GM18867 (cell line): ENCODE data around the gene RBM15.

ENCODE experiments used
- ATAC-seq: cut with Tn5 transposase; IDR thresholded peaks from one replicate; pipeline ENCODE4 v1.9.1; 2021; ENCODE audit warnings: mild to moderate bottlenecking, moderate library complexity; ENCODE audit not compliant: unreplicated experiment

RBM15 gene

GRCh38 chr1:110319332-110320167 lies 19.6 kb upstream of the RBM15 start:
- no peak for ATAC-seq

GRCh38 chr1:110320168-110320518 lies 19.0 kb upstream of the RBM15 start:
- ATAC-seq, result no peak

GRCh38 chr1:110321045-110321444 lies 18.1 kb upstream of the RBM15 start:
- no peak for ATAC-seq

- ATAC-seq, result no peak
Observed at GRCh38 chr1:110321846-110322245, 17.3 kb upstream of the RBM15 start.

- ATAC-seq, result no peak
Observed at GRCh38 chr1:110324667-110325066, 14.5 kb upstream of the RBM15 start.

GRCh38 chr1:110326826-110327225 lies 12.4 kb upstream of the RBM15 start:
- ATAC-seq, result no peak

- no peak for ATAC-seq
Observed at GRCh38 chr1:110328274-110328673, 10.9 kb upstream of the RBM15 start.

GRCh38 chr1:110328700-110329099 lies 10.5 kb upstream of the RBM15 start:
- no peak for ATAC-seq

- ATAC-seq, result no peak
Observed at GRCh38 chr1:110335265-110335664, 3.9 kb upstream of the RBM15 start.

- ATAC-seq, result no peak
Observed at GRCh38 chr1:110336300-110337039, 2.7 kb upstream of the RBM15 start.

GRCh38 chr1:110337704-110338308 lies 1.4 kb upstream of the RBM15 start:
- ATAC-seq, result no peak

- peak; percentile 68 for ATAC-seq
Observed at GRCh38 chr1:110338309-110338885, 780 bp upstream of the RBM15 start.

GRCh38 chr1:110339407-110340206 lies 430 bp downstream of the RBM15 start:
- ATAC-seq, result no peak

- ATAC-seq, result no peak
Observed at GRCh38 chr1:110340207-110340468, 961 bp downstream of the RBM15 start.

- no peak for ATAC-seq
Observed at GRCh38 chr1:110341146-110341871, 2.1 kb downstream of the RBM15 start.

GRCh38 chr1:110341872-110342331 lies 2.7 kb downstream of the RBM15 start:
- ATAC-seq, result no peak

- ATAC-seq, result no peak
Observed at GRCh38 chr1:110343249-110343648, 4.1 kb downstream of the RBM15 start.

- ATAC-seq, result no peak
Observed at GRCh38 chr1:110344152-110344551, 5.0 kb downstream of the RBM15 start.

- ATAC-seq, result no peak
Observed at GRCh38 chr1:110345480-110345879, 6.3 kb downstream of the RBM15 start.

- ATAC-seq, result no peak
Observed at GRCh38 chr1:110346690-110347089, 7.5 kb downstream of the RBM15 start.
